Activated T-helper 1 cell treated with anti-CD3 and anti-CD28 coated beads, Interleukin-12 subunit alpha, Interleukin-12 subunit beta, Interleukin-2, Interleukin-4 antibody, amounts not matched to agents 30 ng/mL and 10 ng/mL and 1 ng/mL, durations not matched to agents 14 hours and 24 hours and 36 hours (primary cell): ENCODE measurements around the gene MT1H. TPM values are rescaled to one million over a fixed set of nuclear protein-coding genes. Genes with fewer than 3 reads are reported as not detected.

ENCODE experiments used
- DNase-seq: peaks from one replicate; pipeline ENCODE4 v3.0.0; 2021; ENCODE audit warnings: low spot score
- H3K27ac Mint-ChIP-seq: one replicate; pipeline ENCODE4 v1.8.0; 2021; ENCODE audit warnings: mild to moderate bottlenecking, mixed read lengths
- H3K27me3 Mint-ChIP-seq: one replicate; pipeline ENCODE4 v1.8.0; 2022; ENCODE audit warnings: mild to moderate bottlenecking, moderate library complexity, mixed read lengths; ENCODE audit not compliant: insufficient read depth
- H3K36me3 Mint-ChIP-seq: one replicate; pipeline ENCODE4 v1.8.0; 2021; ENCODE audit warnings: low read depth, mixed read lengths
- H3K4me1 Mint-ChIP-seq: one replicate; pipeline ENCODE4 v1.8.0; 2021; ENCODE audit warnings: low read depth, mixed read lengths
- H3K4me3 Mint-ChIP-seq: one replicate; pipeline ENCODE4 v1.8.0; 2021; ENCODE audit warnings: mild to moderate bottlenecking, moderate library complexity, mixed read lengths
- H3K9me3 Mint-ChIP-seq: one replicate; pipeline ENCODE4 v1.8.0; 2021; ENCODE audit warnings: mixed read lengths
- intact Hi-C: fragments of 100-400 bp; cut with micrococcal nuclease; formaldehyde crosslinking; loops from one replicate; pipeline ENCODE4 v1.15.1; 2024
- total RNA-seq: library from RNA; stranded (reverse); gene quantifications from 2 replicates; pipeline ENCODE4 v1.2.3, GENCODE V29; 2022

The MT1H gene
- total RNA-seq, 1 donor from 2014 or later: 1.4 TPM

- Mint-ChIP-seq H3K27me3 (peaks cover 56% of the 10 kb centered on the region), H3K4me3 (no peak overlapping the region), H3K4me1 (peaks cover 29% of the 10 kb centered on the region), H3K27ac (no peak overlapping the region), H3K36me3 (no peaks in the 10 kb centered on the region), H3K9me3 (no peaks in the 10 kb centered on the region)
- no peak for DNase-seq
- intact Hi-C loops: no loop called here
Observed at GRCh38 chr16:56631197-56631596, 38.4 kb upstream of the MT1H start.

- no peak for DNase-seq
- no peaks in the 10 kb centered on the region for H3K9me3 Mint-ChIP-seq
- peaks cover 27% of the 10 kb centered on the region for H3K4me1 Mint-ChIP-seq
- no peak overlapping the region for H3K27ac Mint-ChIP-seq
- no peaks in the 10 kb centered on the region for H3K36me3 Mint-ChIP-seq
- peak overlapping the region; percentile 77 for H3K4me3 Mint-ChIP-seq
- intact Hi-C loops: no loop called here
- peaks cover 62% of the 10 kb centered on the region for H3K27me3 Mint-ChIP-seq
Observed at GRCh38 chr16:56631832-56632155, 37.8 kb upstream of the MT1H start.

GRCh38 chr16:56632156-56632847 lies 37.3 kb upstream of the MT1H start, which contains the start of gene MT1M:
Gene MT1M, plus strand, starts transcription at chr16:56632659. Its CDS starts 73 bp downstream, at chr16:56632732.
- Mint-ChIP-seq H3K27ac (no peak within 1 kb of the TSS), H3K36me3 (no peaks in the 10 kb centered on the region), H3K4me3 (peak within 1 kb of the TSS; percentile 77), H3K9me3 (no peaks in the 10 kb centered on the region), H3K27me3 (peaks cover 65% of the 10 kb centered on the region), H3K4me1 (peaks cover 30% of the 10 kb centered on the region)
- no peak for DNase-seq
- intact Hi-C loops: no loop called here

GRCh38 chr16:56632848-56633365 lies 36.7 kb upstream of the MT1H start:
- Mint-ChIP-seq H3K36me3 (no peaks in the 10 kb centered on the region), H3K27me3 (peaks cover 69% of the 10 kb centered on the region), H3K9me3 (no peaks in the 10 kb centered on the region), H3K4me1 (peaks cover 36% of the 10 kb centered on the region), H3K27ac (no peak overlapping the region), H3K4me3 (peak overlapping the region; percentile 61)
- no peak for DNase-seq
- intact Hi-C loops: no loop called here

GRCh38 chr16:56633535-56633934 lies 36.1 kb upstream of the MT1H start:
- DNase-seq: no peak
- Mint-ChIP-seq H3K4me3 (peak overlapping the region; percentile 5), H3K36me3 (no peaks in the 10 kb centered on the region), H3K9me3 (no peaks in the 10 kb centered on the region), H3K27me3 (peaks cover 70% of the 10 kb centered on the region), H3K4me1 (peaks cover 38% of the 10 kb centered on the region), H3K27ac (no peak overlapping the region)
- intact Hi-C loops: no loop called here

GRCh38 chr16:56634715-56635440 lies 34.7 kb upstream of the MT1H start:
- no peaks in the 10 kb centered on the region for H3K9me3 Mint-ChIP-seq
- intact Hi-C loops: no loop called here
- H3K27ac Mint-ChIP-seq: peak overlapping the region; percentile 15
- peak overlapping the region; percentile 73 for H3K4me3 Mint-ChIP-seq
- peaks cover 80% of the 10 kb centered on the region for H3K27me3 Mint-ChIP-seq
- DNase-seq: no peak
- no peaks in the 10 kb centered on the region for H3K36me3 Mint-ChIP-seq
- peaks cover 34% of the 10 kb centered on the region for H3K4me1 Mint-ChIP-seq

- Mint-ChIP-seq H3K36me3 (no peaks in the 10 kb centered on the region), H3K27ac (no peak overlapping the region), H3K4me1 (peaks cover 30% of the 10 kb centered on the region), H3K27me3 (peaks cover 84% of the 10 kb centered on the region), H3K4me3 (peak overlapping the region; percentile 42), H3K9me3 (no peaks in the 10 kb centered on the region)
- DNase-seq: no peak
- intact Hi-C loops: no loop called here
Observed at GRCh38 chr16:56635441-56635967, 34.1 kb upstream of the MT1H start.

GRCh38 chr16:56636616-56637413 lies 32.8 kb upstream of the MT1H start:
- intact Hi-C loops: no loop called here
- no peak for DNase-seq
- Mint-ChIP-seq H3K36me3 (no peaks in the 10 kb centered on the region), H3K27ac (no peak overlapping the region), H3K4me1 (peaks cover 27% of the 10 kb centered on the region), H3K9me3 (no peaks in the 10 kb centered on the region), H3K4me3 (no peak overlapping the region), H3K27me3 (peaks cover 75% of the 10 kb centered on the region)

GRCh38 chr16:56637814-56638750 lies 31.5 kb upstream of the MT1H start, which contains the start of gene MT1A:
Gene MT1A, plus strand, starts transcription at chr16:56638666. Its CDS starts 73 bp downstream, at chr16:56638739.
- peaks cover 32% of the 10 kb centered on the region for H3K4me1 Mint-ChIP-seq
- no peaks in the 10 kb centered on the region for H3K9me3 Mint-ChIP-seq
- intact Hi-C loops: no loop called here
- H3K36me3 Mint-ChIP-seq: no peaks in the 10 kb centered on the region
- H3K27me3 Mint-ChIP-seq: peaks cover 71% of the 10 kb centered on the region
- no peak for DNase-seq
- peak within 1 kb of the TSS; percentile 78 for H3K4me3 Mint-ChIP-seq
- no peak within 1 kb of the TSS for H3K27ac Mint-ChIP-seq

GRCh38 chr16:56639045-56639444 lies 30.6 kb upstream of the MT1H start:
- DNase-seq: no peak
- intact Hi-C loops: no loop called here
- Mint-ChIP-seq H3K27ac (no peak overlapping the region), H3K4me3 (no peak overlapping the region), H3K27me3 (peaks cover 66% of the 10 kb centered on the region), H3K4me1 (peaks cover 40% of the 10 kb centered on the region), H3K36me3 (no peaks in the 10 kb centered on the region), H3K9me3 (no peaks in the 10 kb centered on the region)

- DNase-seq: no peak
- H3K36me3 Mint-ChIP-seq: no peaks in the 10 kb centered on the region
- peaks cover 39% of the 10 kb centered on the region for H3K4me1 Mint-ChIP-seq
- no peak overlapping the region for H3K4me3 Mint-ChIP-seq
- no peak overlapping the region for H3K27ac Mint-ChIP-seq
- peaks cover 60% of the 10 kb centered on the region for H3K27me3 Mint-ChIP-seq
- intact Hi-C loops: no loop called here
- no peaks in the 10 kb centered on the region for H3K9me3 Mint-ChIP-seq
Observed at GRCh38 chr16:56640076-56640475, 29.5 kb upstream of the MT1H start.

GRCh38 chr16:56641166-56641565 lies 28.4 kb upstream of the MT1H start:
- intact Hi-C loops: no loop called here
- Mint-ChIP-seq H3K36me3 (no peaks in the 10 kb centered on the region), H3K4me3 (no peak overlapping the region), H3K4me1 (peaks cover 37% of the 10 kb centered on the region), H3K9me3 (no peaks in the 10 kb centered on the region), H3K27me3 (peaks cover 56% of the 10 kb centered on the region), H3K27ac (no peak overlapping the region)
- DNase-seq: no peak
